ENCODE data around the gene TIA1.
"Not testable (repeated sequence)": the region's sequence is repeated elsewhere in the genome, so short reads cannot be mapped to it uniquely, and the experiment has no call there.

Gene TIA1, protein sequence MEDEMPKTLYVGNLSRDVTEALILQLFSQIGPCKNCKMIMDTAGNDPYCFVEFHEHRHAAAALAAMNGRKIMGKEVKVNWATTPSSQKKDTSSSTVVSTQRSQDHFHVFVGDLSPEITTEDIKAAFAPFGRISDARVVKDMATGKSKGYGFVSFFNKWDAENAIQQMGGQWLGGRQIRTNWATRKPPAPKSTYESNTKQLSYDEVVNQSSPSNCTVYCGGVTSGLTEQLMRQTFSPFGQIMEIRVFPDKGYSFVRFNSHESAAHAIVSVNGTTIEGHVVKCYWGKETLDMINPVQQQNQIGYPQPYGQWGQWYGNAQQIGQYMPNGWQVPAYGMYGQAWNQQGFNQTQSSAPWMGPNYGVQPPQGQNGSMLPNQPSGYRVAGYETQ

GRCh38 chr2:70248181-70248847, at the start of gene TIA1:
Gene TIA1, minus strand, starts transcription at chr2:70248628. Its CDS starts 198 bp downstream, at chr2:70248430.
- peak; percentile 93 to 96 for DNase-seq (ENCODE audit: low read depth in 2 of 2)

- not testable (repeated sequence) for DNase-seq (ENCODE audit: low read depth in 2 of 2)
Observed at GRCh38 chr2:70297828-70298227, 49.4 kb upstream of the TIA1 start.

- no peak for DNase-seq (ENCODE audit: low read depth in 2 of 2)
Observed at GRCh38 chr2:70283500-70284191, 35.2 kb upstream of the TIA1 start.

GRCh38 chr2:70282439-70282838, 34.0 kb upstream of the TIA1 start:
- no peak for DNase-seq (ENCODE audit: low read depth in 2 of 2)

GRCh38 chr2:70280242-70280798, 31.9 kb upstream of the TIA1 start:
- DNase-seq (ENCODE audit: low read depth in 2 of 2): no peak

GRCh38 chr2:70270323-70270722, 21.9 kb upstream of the TIA1 start:
- no peak for DNase-seq (ENCODE audit: low read depth in 2 of 2)

DNA sequence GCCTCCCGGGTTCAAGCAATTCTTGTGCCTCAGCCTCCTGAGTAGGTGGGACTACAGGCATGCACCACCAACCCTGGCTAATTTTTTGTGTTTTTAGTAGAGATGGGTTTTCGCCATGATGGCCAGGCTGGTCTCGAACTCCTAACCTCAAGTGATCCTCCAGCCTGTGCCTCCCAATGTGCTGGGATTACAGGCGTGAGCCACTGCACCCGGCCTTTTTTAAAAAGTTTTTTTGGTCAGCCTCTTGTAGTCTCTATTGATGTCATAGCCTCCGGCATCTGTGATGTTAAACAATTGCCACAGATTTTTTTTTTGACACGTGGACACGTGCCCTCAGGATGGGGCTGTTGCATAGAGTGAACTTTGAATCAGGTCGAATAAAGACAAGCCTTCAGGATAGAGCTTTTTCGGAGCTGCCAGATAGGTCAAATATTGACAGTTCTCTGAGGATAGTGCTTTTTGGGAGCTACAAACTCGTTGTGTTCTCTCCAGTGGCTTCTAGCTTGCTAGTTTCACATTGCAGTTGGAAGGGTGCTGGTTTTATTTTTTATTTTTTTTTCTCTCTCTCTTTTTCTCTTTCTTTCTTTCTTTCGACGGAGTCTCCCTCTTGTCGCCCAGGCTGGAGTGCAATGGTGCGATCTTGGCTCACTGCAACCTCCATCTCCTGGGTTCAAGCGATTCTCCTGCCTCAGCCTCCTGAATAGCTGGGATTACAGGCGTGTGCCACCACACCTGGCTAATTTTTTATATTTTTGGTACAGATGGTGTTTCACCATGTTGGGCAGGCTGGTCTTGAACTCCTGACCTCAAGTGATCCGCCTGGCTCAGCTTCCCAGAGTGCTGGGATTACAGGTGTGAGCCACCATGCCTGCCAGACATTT, 21.2 kb upstream of the TIA1 start:
- DNase-seq (ENCODE audit: low read depth in 2 of 2): not testable (repeated sequence)

- DNase-seq (ENCODE audit: low read depth in 2 of 2): not testable (repeated sequence)
Observed at GRCh38 chr2:70266925-70267324, 18.5 kb upstream of the TIA1 start.

DNA sequence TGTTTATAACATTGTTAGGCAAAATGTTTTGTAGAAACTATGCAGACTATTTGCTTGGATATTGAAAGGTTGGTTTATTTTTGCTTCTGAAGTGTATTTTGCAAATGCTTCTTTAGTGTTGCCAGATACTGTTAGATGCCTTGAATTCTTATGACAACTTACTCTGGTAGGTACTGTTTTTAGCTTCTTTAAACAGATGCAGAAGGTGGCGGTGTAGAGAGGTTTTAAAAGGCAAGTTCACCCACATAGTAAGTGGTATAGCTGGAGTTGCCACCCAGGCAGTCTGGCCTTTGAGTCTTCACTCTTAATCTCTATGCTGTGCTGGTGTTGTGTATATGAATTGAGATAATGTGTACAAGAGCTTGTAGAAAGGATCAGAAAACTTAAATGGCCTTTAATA, 13.1 kb upstream of the TIA1 start:
- no peak for DNase-seq (ENCODE audit: low read depth in 2 of 2)

- no peak for DNase-seq (ENCODE audit: low read depth in 2 of 2)
Observed at GRCh38 chr2:70258532-70258875, 10.1 kb upstream of the TIA1 start.

- no peak for DNase-seq (ENCODE audit: low read depth in 2 of 2)
Observed at GRCh38 chr2:70255637-70256314, 7.3 kb upstream of the TIA1 start.

GRCh38 chr2:70250434-70250833, 2.0 kb upstream of the TIA1 start:
- DNase-seq (ENCODE audit: low read depth in 2 of 2): no peak

DNA sequence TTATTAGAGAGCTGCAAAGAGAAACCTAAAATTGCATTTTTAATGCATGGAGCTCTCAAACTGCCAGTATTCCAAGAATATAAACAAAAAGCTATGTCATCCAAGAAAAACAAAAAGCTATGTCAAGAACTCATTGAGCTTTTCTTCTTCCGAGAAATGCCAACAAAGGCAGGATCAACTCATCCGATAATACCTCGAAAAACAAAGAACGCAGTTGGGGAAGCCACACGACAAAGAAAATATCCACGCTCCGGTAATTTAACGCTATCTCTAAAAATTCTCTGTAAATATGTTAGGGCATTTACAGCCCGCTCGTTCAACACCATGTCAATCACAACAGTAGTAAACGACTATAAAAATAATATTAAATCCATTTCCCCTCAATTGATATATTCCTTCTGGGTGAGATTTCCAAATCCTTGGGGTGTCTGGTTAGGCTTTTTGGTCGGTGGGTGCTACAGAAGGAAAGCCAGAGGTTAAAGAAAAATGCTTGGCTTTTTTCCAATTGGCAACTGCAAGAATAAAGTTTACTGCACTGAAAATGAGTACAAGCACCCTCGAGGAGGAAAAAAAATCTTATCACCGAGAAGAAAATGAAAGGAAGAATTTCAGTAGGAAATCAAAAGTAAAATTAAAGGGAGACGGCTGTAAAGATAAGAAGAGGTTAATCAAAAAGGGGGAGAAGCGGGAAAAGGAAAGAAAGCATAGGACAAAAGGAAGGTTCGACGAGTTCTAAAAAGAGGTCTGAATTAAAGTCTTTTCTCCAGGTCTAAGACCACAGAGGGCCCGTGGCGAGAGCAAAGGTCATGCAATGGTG, 856 bp downstream of the TIA1 start:
- no peak for DNase-seq (ENCODE audit: low read depth in 2 of 2)

DNA sequence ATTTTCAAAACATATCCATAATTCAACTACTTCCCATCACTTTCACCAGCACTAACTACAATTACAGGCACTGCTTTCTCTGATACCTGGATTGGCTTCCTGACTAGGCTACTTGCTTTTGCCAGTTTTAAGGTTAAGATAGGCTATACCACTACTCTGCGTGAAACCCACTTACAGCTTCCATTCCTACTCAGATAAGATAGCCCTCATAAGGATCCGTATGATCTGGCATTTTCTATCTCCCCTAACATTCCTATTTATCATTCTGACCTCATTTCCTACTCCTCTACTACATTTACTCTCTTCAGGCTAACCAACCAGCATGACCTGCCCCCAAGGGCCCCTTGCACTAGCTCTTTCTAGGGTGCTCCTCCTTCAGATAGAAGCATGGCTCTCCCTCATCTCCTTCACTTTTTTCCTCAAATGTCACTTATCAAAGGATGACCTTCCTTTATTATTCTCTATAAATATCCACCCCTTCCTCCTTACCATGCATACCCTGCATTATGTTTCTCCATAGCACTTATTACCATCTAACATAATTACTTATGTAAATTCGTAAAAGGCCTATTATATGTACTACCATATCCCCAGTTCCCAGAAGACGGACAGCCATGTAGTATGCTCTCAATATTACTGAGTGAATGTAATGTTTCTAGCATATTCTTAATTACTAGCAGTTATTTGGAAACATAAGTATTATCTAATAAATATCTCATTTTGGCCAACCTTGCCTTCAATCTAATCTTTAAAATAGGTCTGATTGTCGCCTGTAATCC, 4.4 kb downstream of the TIA1 start:
- DNase-seq (ENCODE audit: low read depth in 2 of 2): no peak

DNA sequence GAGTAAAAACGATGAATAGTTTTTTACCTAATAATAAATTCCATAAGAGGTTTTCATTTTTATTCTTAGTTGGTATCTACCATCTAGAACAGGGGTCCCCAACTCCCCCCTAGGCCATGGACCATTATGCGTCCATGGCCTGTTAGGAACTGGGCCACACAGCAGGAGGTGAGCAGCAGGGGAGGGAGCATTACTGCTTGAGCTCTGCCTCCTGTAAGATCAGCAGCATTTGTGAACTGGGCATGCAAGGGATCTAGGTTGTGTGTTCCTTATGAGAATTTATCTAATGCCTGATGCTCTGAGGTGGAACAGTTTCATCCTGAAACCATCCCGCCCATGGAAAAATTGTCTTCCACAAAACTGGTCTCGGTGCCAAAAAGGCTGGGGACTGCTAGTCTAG, 5.9 kb downstream of the TIA1 start:
- DNase-seq (ENCODE audit: low read depth in 2 of 2): no peak

DNA sequence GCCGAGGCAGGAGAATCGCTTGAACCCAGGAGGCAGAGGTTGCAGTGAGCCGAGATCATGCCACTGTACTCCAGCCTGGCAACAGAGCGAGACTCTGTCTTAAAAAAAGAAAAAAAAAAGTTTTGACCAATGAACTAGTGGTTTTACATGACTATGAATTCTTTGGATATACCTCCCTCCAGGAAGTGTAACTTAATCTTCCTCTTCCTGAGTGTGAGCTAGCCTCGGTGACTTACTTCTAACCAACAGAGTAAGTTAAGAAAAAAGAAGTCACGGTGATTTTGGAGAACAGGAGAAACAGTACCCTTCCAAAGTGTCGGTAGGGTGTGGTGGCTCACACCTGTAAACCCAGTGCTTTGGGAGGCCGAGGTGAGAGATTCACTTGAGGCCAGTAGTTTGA, 7.1 kb downstream of the TIA1 start:
- no peak for DNase-seq (ENCODE audit: low read depth in 2 of 2)

GRCh38 chr2:70240599-70240998, 7.8 kb downstream of the TIA1 start:
- DNase-seq (ENCODE audit: low read depth in 2 of 2): no peak

GRCh38 chr2:70233926-70234325, 14.5 kb downstream of the TIA1 start:
- DNase-seq (ENCODE audit: low read depth in 2 of 2): no peak

DNA sequence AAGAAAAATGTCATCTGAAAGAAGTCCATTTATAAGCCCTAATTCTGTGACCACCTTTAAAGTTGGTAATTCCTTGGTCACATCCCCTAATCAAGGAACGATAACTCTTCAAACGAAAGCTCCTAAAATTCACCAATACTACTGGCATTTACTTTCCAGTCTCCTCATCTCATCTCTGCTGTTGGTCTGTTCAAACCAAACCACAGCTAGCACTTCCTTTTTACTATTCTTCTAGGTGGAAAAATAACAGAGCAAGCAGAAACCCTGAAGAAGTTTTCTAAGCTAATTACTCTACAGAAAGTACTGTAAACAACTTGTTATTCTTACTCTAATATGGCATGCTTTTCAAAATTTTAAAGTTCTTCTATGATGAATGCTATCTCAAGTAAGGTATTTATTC, 21.6 kb downstream of the TIA1 start:
- no peak for DNase-seq (ENCODE audit: low read depth in 2 of 2)

Measured in stimulated activated CD8-positive, alpha-beta memory T cell treated with anti-CD3 and anti-CD28 coated beads, Interleukin-7, amount 100 ng/mL, for 1 hour (primary cell).